Upper lobe of left lung (tissue), 6 donors: ENCODE results near the gene AFTPH. TPM values are rescaled to one million over a fixed set of nuclear protein-coding genes. Genes with fewer than 3 reads are reported as not detected.
A peak's percentile ranks its signal among the peaks of the same experiment; 100 is the strongest.

Experiments
- ATAC-seq, 2 donors: fragments of 200-7000 bp; cut with Tn5 transposase; one replicate each; pipeline ENCODE4 v1.9.1; 2022; ENCODE audit warnings: mild to moderate bottlenecking in 2 of 2, moderate library complexity in 2 of 2; ENCODE audit not compliant: low FRiP score in 2 of 2
- DNase-seq, 2 donors: peaks; one replicate each; pipeline ENCODE4 v3.0.0-alpha.2; 2019 to 2020
- H3K27ac ChIP-seq, 4 donors: fragments of 200-600 bp; sonication (generic); one replicate each; pipeline ENCODE4 v1.5.1; 2016 to 2019
- H3K27me3 ChIP-seq, 4 donors: fragments of 200-600 bp; sonication (generic); one replicate each; pipeline ENCODE4 v1.5.1; 2017 to 2019
- H3K36me3 ChIP-seq, 4 donors: fragments of 200-600 bp; sonication (generic); one replicate each; pipeline ENCODE4 v1.5.1; 2016 to 2019
- H3K4me1 ChIP-seq, 4 donors: fragments of 200-600 bp; sonication (generic); one replicate each; pipeline ENCODE4 v1.5.1; 2018 to 2019
- H3K4me3 ChIP-seq, 4 donors: fragments of 200-600 bp; sonication (generic); one replicate each; pipeline ENCODE4 v1.5.1; 2017 to 2019; ENCODE audit warnings: mild to moderate bottlenecking in 2 of 4, moderate library complexity in 1 of 4
- H3K9me3 ChIP-seq, 4 donors: fragments of 200-600 bp; sonication (generic); one replicate each; pipeline ENCODE4 v1.5.1; 2018 to 2019
- CTCF ChIP-seq, 6 experiments: fragments of 450-650 bp in 4 of 6; fragments of 200-600 bp in 2 of 6; sonication (generic) in 2 of 6; IDR thresholded peaks; one replicate each; pipeline ENCODE4 v1.5.1; 2016 to 2019; ENCODE audit warnings: antibody characterized with exemption in 6 of 6
- EP300 ChIP-seq, 4 donors: sonication (generic); formaldehyde crosslinking; IDR thresholded peaks; one replicate each; pipeline ENCODE4 v1.5.1; 2017; ENCODE audit warnings: antibody characterized with exemption in 4 of 4, control low read depth in 2 of 4
- POLR2A ChIP-seq, 4 donors: fragments of 450-650 bp; IDR thresholded peaks; one replicate each; pipeline ENCODE4 v1.5.1; 2016 to 2017; ENCODE audit warnings: antibody characterized with exemption in 4 of 4, mild to moderate bottlenecking in 2 of 4
- POLR2AphosphoS5 ChIP-seq, 2 donors: sonication (generic); formaldehyde crosslinking; IDR thresholded peaks; one replicate each; pipeline ENCODE4 v1.5.1; 2017; ENCODE audit warnings: antibody characterized with exemption in 2 of 2
- WGBS, 2 donors: methylation state at CpG; one replicate each; pipeline ENCODE4 v1.1.5; 2017 to 2018; 5-methylcytosine and 5-hydroxymethylcytosine counted together
- total RNA-seq, 6 donors: library from RNA; depleted of rRNA in 4 of 6; stranded (reverse); fragments of >200 nt in 4 of 6; gene quantifications; one replicate each; pipeline versions ENCODE4 v1.1.0 to v1.2.1, GENCODE V29; 2016 to 2021
- donor health status: DM: no; HTN: no; CAD: no; lungs with moderate emphysema.
- donor health status: DM: no; HTN: yes; CAD: no; lungs with severe emphysema.

The AFTPH gene
- total RNA-seq, 6 donors from 2014 or later, result 21.5 to 72.9 (median 35.4) TPM

- 94 to 97% methylated on average over 3 to 7 of the region's 7 CpGs for WGBS, 2 donors
Observed at GRCh38 chr2:64615844-64616536, 91.9 kb downstream of the AFTPH start.

DNA sequence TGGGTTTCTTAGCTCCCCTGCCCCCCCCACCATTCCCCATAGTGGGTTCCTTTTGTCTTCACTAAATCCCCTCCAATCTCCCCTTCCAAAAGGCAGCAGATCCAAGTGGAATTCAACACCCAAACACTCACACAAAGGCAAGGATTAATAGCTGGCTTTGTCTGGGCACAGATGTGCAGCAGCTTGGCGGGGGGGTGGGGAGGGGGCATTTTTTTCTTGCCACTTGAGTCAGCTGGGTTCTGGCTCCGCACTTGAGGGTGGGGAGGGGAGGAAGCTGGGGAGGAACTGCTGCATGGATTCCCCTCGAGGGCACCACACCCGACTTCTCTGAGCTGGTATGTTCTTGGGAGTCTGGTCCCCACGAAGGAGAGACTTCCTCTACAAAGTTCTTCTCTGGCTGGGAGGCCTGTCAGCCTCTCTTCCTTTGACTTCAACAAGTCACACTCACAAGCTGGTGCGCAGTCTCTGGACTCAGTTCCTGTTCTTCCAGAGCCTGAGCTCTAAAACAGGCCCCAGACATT lies 93.6 kb downstream of the AFTPH start:
- peak in 1 of 2 donors; percentile 6 for ATAC-seq
- 36 to 54% methylated on average over 5 to 6 of the region's 6 CpGs for WGBS, 2 donors

More at GRCh38 chr2:64615844-64616536, 91.9 kb downstream of the AFTPH start:
- Histone ChIP-seq H3K4me1 (no peaks in the 10 kb centered on the region), H3K27ac (no peak overlapping the region), H3K27me3 (no peaks in the 10 kb centered on the region), H3K4me3 (no peak overlapping the region), H3K36me3 (no peaks in the 10 kb centered on the region), H3K9me3 (no peaks in the 10 kb centered on the region)
- no peak for TF ChIP-seq POLR2AphosphoS5 (IDR thresholded peaks at IDR 0.05)
- TF ChIP-seq CTCF (IDR thresholded peaks at IDR 0.05), result no peak
- no peak for TF ChIP-seq EP300 (IDR thresholded peaks at IDR 0.05)
- no peak for TF ChIP-seq POLR2A (IDR thresholded peaks at IDR 0.05)
- no peak for ATAC-seq
- DNase-seq, result no peak

GRCh38 chr2:64620661-64621060 lies 96.5 kb downstream of the AFTPH start:
- no peak for TF ChIP-seq EP300 (IDR thresholded peaks at IDR 0.05)
- no peak for TF ChIP-seq POLR2AphosphoS5 (IDR thresholded peaks at IDR 0.05)
- no peak for TF ChIP-seq POLR2A (IDR thresholded peaks at IDR 0.05)
- no peak for TF ChIP-seq CTCF (IDR thresholded peaks at IDR 0.05)
- H3K27ac ChIP-seq, result no peak overlapping the region
- no peaks in the 10 kb centered on the region for H3K4me1 ChIP-seq
- no peaks in the 10 kb centered on the region for H3K27me3 ChIP-seq
- no peak for ATAC-seq
- no peak for DNase-seq
- WGBS, 2 donors, result 76 to 96% methylated on average over 4 of the region's 4 CpGs
- no peaks in the 10 kb centered on the region for H3K36me3 ChIP-seq
- H3K9me3 ChIP-seq, result no peaks in the 10 kb centered on the region
- no peak overlapping the region for H3K4me3 ChIP-seq

More for the DNA sequence above, 93.6 kb downstream of the AFTPH start:
- H3K4me3 ChIP-seq, result no peak overlapping the region
- H3K27ac ChIP-seq, result no peak overlapping the region
- no peaks in the 10 kb centered on the region for H3K36me3 ChIP-seq
- DNase-seq, result no peak
- no peaks in the 10 kb centered on the region for H3K27me3 ChIP-seq
- H3K9me3 ChIP-seq, result no peaks in the 10 kb centered on the region
- TF ChIP-seq CTCF (IDR thresholded peaks at IDR 0.05), result no peak
- TF ChIP-seq POLR2AphosphoS5 (IDR thresholded peaks at IDR 0.05), result no peak
- TF ChIP-seq EP300 (IDR thresholded peaks at IDR 0.05), result no peak
- TF ChIP-seq POLR2A (IDR thresholded peaks at IDR 0.05), result no peak
- H3K4me1 ChIP-seq, result no peaks in the 10 kb centered on the region

DNA sequence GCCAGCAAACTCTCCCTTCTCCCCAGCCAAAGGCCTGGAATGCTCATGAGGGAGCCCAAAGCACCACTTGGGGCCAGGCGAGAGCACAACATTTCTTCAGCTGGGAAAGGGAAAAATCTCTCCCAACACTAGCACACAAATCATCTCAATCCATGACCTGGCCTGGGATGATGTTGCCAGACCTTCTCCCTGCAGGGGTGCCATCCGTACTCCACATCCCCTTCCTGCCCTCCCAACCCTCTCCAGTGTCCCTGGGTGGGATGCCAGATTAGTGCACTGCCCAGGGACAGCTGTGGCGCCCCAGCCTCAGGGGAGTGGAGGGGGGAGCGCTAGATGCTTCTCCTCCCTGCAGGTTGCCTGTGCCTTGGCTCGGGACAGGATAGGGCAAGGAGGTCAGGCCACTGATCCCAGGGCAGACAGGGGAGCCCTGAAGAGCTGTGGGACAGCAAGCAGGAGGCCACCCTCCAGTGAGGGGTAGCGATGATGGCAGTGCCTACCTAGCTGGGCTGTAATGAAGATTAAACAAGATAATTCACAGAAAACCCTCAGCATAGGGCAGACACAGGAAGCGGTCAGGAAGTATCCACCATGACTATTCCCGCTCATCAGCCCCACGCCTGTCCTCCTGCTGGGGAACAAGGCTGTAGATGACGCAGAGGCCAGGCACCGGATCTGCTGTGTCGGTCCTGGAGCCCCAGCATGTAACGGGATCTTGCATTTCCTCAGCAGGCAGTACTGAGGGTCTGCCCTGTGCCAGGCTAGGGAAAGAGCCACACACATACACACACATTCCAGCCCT lies 98.5 kb downstream of the AFTPH start:
- no peaks in the 10 kb centered on the region for H3K9me3 ChIP-seq
- H3K27ac ChIP-seq, result no peak overlapping the region
- WGBS, 2 donors, result 88 to 92% methylated on average over 9 to 13 of the region's 13 CpGs
- H3K27me3 ChIP-seq, result no peaks in the 10 kb centered on the region
- H3K4me3 ChIP-seq, result no peak overlapping the region
- DNase-seq, result no peak
- H3K4me1 ChIP-seq, result no peaks in the 10 kb centered on the region
- no peaks in the 10 kb centered on the region for H3K36me3 ChIP-seq
- TF ChIP-seq POLR2A (IDR thresholded peaks at IDR 0.05), result no peak
- TF ChIP-seq POLR2AphosphoS5 (IDR thresholded peaks at IDR 0.05), result no peak
- TF ChIP-seq CTCF (IDR thresholded peaks at IDR 0.05), result peak in 1 of 6 experiments; percentile 8
- no peak for ATAC-seq
